Measurements from ENCODE around the gene NALF2. TPM values are rescaled to one million over a fixed set of nuclear protein-coding genes. Genes with fewer than 3 reads are reported as not detected.

The NALF2 gene
- total RNA-seq, 1 donor from 2014 or later = 0.74 TPM

- Mint-ChIP-seq H3K27ac (ENCODE audit: unreplicated experiment) (no peak overlapping the region), H3K27me3 (ENCODE audit: unreplicated experiment) (peaks cover 1% of the 10 kb centered on the region), H3K36me3 (ENCODE audit: low read depth, unreplicated experiment) (no peaks in the 10 kb centered on the region), H3K4me3 (ENCODE audit: unreplicated experiment) (no peak overlapping the region), H3K9me3 (ENCODE audit: unreplicated experiment) (no peaks in the 10 kb centered on the region), H3K4me1 (ENCODE audit: unreplicated experiment) (no peaks in the 10 kb centered on the region)
- peak; percentile 59 for DNase-seq (ENCODE audit: low spot score)
- peak; percentile 48 for TF ChIP-seq CTCF (IDR thresholded peaks at IDR 0.05; ENCODE audit: unreplicated experiment)
Measured at GRCh38 chrX:69493193-69493592, 10.9 kb upstream of the NALF2 start.

GRCh38 chrX:69493766-69494165 lies 10.4 kb upstream of the NALF2 start:
- Mint-ChIP-seq H3K4me3 (ENCODE audit: unreplicated experiment) (no peak overlapping the region), H3K36me3 (ENCODE audit: low read depth, unreplicated experiment) (no peaks in the 10 kb centered on the region), H3K9me3 (ENCODE audit: unreplicated experiment) (no peaks in the 10 kb centered on the region)

GRCh38 chrX:69496183-69496582 lies 7.9 kb upstream of the NALF2 start:
- no peaks in the 10 kb centered on the region for H3K36me3 Mint-ChIP-seq (ENCODE audit: low read depth, unreplicated experiment)
- no peak overlapping the region for H3K4me3 Mint-ChIP-seq (ENCODE audit: unreplicated experiment)
- H3K27ac Mint-ChIP-seq (ENCODE audit: unreplicated experiment) = no peak overlapping the region
- TF ChIP-seq CTCF (IDR thresholded peaks at IDR 0.05; ENCODE audit: unreplicated experiment) = no peak
- no peaks in the 10 kb centered on the region for H3K9me3 Mint-ChIP-seq (ENCODE audit: unreplicated experiment)
- no peak for DNase-seq (ENCODE audit: low spot score)
- H3K27me3 Mint-ChIP-seq (ENCODE audit: unreplicated experiment) = peaks cover 4% of the 10 kb centered on the region
- no peaks in the 10 kb centered on the region for H3K4me1 Mint-ChIP-seq (ENCODE audit: unreplicated experiment)

More at GRCh38 chrX:69493766-69494165, 10.4 kb upstream of the NALF2 start:
- Mint-ChIP-seq H3K4me1 (ENCODE audit: unreplicated experiment) (no peaks in the 10 kb centered on the region), H3K27ac (ENCODE audit: unreplicated experiment) (no peak overlapping the region), H3K27me3 (ENCODE audit: unreplicated experiment) (peaks cover 2% of the 10 kb centered on the region)
- no peak for TF ChIP-seq CTCF (IDR thresholded peaks at IDR 0.05; ENCODE audit: unreplicated experiment)
- no peak for DNase-seq (ENCODE audit: low spot score)

- TF ChIP-seq CTCF (IDR thresholded peaks at IDR 0.05; ENCODE audit: unreplicated experiment) = no peak
- no peak overlapping the region for H3K4me3 Mint-ChIP-seq (ENCODE audit: unreplicated experiment)
- H3K4me1 Mint-ChIP-seq (ENCODE audit: unreplicated experiment) = no peaks in the 10 kb centered on the region
- no peaks in the 10 kb centered on the region for H3K9me3 Mint-ChIP-seq (ENCODE audit: unreplicated experiment)
- no peak overlapping the region for H3K27ac Mint-ChIP-seq (ENCODE audit: unreplicated experiment)
- DNase-seq (ENCODE audit: low spot score) = peak; percentile 8
- peaks cover 6% of the 10 kb centered on the region for H3K27me3 Mint-ChIP-seq (ENCODE audit: unreplicated experiment)
- no peaks in the 10 kb centered on the region for H3K36me3 Mint-ChIP-seq (ENCODE audit: low read depth, unreplicated experiment)
Measured at GRCh38 chrX:69501429-69501828, 2.7 kb upstream of the NALF2 start.

- no peaks in the 10 kb centered on the region for H3K36me3 Mint-ChIP-seq (ENCODE audit: low read depth, unreplicated experiment)
- H3K27me3 Mint-ChIP-seq (ENCODE audit: unreplicated experiment) = peaks cover 8% of the 10 kb centered on the region
- no peaks in the 10 kb centered on the region for H3K9me3 Mint-ChIP-seq (ENCODE audit: unreplicated experiment)
- peak; percentile 27 for TF ChIP-seq CTCF (IDR thresholded peaks at IDR 0.05; ENCODE audit: unreplicated experiment)
- no peak overlapping the region for H3K27ac Mint-ChIP-seq (ENCODE audit: unreplicated experiment)
- H3K4me3 Mint-ChIP-seq (ENCODE audit: unreplicated experiment) = peak overlapping the region; percentile 80
- no peaks in the 10 kb centered on the region for H3K4me1 Mint-ChIP-seq (ENCODE audit: unreplicated experiment)
- DNase-seq (ENCODE audit: low spot score) = no peak
Measured at GRCh38 chrX:69503228-69503781, 821 bp upstream of the NALF2 start.
